ENCODE results near the gene RAD52.
"Not testable (repeated sequence)": the region's sequence is repeated elsewhere in the genome, so short reads cannot be mapped to it uniquely, and the experiment has no call there.

RAD52 gene

GRCh38 chr12:966724-967123, 17.2 kb upstream of the RAD52 start:
- peak; percentile 17 for DNase-seq

GRCh38 chr12:958588-959123, 9.2 kb upstream of the RAD52 start:
- DNase-seq = no peak

GRCh38 chr12:955939-956338, 6.4 kb upstream of the RAD52 start:
- DNase-seq = no peak

DNA sequence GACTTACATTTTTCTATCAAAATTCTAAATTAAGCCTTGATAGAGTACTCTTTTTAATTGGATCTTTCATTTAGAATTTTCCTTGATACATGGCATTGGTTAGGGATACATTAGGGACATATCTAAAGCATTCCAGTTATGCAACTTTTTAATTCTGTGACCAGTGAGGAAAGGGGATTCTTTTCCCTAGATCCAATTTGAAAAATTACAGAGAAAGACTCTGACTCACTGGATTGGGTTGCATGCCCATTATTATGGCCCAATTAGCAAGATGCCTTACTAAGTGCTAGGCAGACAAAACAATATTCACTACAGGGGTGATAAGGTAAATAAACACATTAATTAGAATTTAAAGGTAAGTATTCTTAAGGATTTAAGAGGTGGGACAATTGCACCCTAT, 5.2 kb upstream of the RAD52 start:
- no peak for DNase-seq

DNA sequence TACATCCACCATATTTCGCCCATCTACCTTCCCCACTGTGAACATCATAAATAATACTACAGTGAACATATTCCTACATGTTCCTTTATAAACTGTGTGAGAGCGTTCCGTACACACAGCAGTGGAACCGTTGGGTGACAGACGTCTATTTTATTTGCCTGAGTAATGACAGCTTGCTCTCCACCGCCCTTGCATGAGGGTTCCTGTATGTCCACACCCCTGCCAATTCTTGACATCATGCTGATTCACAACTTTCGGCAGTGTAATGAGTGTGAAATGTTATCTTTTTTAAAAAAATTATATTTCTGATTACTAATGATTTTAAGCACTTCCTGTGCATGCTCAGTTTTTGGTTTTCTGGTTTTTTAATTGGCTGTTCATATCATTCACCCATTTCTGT, 4.3 kb upstream of the RAD52 start:
- DNase-seq = no peak

- no peak for DNase-seq
Measured at GRCh38 chr12:951176-951575, 1.7 kb upstream of the RAD52 start.

GRCh38 chr12:948238-948637, 1.3 kb downstream of the RAD52 start:
- DNase-seq = no peak

- DNase-seq = no peak
Measured at GRCh38 chr12:946631-947030, 2.9 kb downstream of the RAD52 start.

GRCh38 chr12:946212-946611, 3.3 kb downstream of the RAD52 start:
- DNase-seq = no peak

GRCh38 chr12:944211-944610, 5.3 kb downstream of the RAD52 start:
- no peak for DNase-seq

GRCh38 chr12:943051-943450, 6.4 kb downstream of the RAD52 start:
- DNase-seq = no peak

DNA sequence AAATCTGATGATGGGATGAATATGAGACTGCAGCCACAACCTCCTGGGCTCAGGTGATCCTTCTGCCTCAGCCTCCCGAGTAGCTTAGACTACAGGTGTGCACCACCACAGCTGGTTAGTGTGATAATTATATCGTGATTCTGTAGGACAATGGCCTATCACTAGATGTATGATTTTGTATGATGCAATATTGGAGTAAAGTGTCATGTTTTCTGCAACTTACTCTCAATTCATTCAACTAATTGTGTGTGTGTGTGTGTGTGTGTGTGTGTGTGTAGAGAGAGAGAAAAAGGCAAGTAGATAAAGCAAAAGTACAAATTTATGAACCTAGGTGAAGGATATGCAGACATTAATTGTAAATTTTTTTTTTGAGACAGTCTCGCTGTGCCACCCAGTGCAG, 10.7 kb downstream of the RAD52 start:
- DNase-seq = no peak

DNA sequence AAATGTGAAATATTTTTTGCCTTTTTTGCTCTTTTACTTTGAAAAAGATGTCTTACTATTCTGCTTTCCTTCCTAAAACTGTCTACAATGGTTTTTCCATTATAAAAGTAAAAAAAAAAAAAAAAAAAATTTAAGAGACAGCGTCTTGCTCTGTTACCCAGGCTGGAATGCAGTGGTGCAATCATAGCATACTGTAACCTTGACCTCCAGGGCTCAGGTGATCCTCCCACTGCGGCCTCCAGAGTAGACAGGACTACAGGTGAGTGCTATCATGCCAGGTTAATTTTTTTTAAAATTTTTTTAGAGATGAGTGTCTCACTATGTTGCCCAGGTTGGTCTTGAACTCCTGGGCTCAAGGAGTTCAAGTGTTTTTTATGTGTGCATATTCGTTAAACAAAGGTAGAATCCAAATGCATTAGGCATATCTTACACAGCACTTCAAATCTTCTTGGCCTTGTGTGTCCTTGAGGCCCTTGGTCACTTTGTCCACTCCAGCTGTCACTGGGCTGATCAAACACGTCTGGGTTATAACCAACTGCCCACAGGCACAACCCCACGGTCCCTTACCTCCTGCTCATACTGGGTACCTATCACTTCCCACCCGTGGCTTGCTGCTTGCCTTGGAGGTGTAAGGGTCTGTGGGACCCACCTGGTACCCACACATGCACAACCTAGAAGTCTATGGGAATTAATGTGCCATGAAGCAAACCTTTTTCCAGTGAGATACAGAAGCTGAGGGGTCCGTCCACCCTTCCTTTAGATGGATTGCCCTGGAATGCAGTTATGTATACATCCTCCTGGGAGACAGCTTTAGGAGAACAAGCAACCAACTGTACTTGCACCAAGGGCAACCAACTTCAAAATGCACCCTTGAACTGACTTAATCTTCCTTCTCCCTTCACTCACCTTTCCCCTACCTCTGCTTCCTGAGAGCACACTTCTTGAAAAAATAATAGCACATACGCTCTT, 12.8 kb downstream of the RAD52 start:
- no peak for DNase-seq

DNA sequence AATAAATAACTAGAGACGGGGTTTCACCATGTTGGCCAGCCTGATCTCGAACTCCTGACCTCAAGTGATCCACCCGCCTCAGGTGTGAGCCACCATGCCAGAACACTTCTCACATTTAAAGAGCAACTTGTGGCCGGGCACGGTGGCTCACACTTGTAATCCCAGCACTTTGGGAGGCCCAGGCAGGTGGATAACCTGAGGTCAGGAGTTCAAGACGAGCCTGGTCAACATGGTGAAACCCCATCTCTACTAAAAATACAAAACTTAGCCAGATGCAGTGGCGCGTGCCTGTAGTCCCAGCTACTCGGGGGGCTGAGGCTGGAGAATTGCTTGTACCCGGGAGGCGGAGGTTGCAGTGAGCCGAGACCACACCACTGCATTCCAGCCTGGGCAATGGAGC, 13.6 kb downstream of the RAD52 start:
- not testable (repeated sequence) for DNase-seq

GRCh38 chr12:931591-931990, 17.9 kb downstream of the RAD52 start:
- no peak for DNase-seq

- no peak for DNase-seq
Measured at GRCh38 chr12:931060-931459, 18.4 kb downstream of the RAD52 start.

GRCh38 chr12:926641-927040, 22.9 kb downstream of the RAD52 start:
- DNase-seq = no peak

GRCh38 chr12:922285-922684, 27.2 kb downstream of the RAD52 start:
- DNase-seq = no peak

DNA sequence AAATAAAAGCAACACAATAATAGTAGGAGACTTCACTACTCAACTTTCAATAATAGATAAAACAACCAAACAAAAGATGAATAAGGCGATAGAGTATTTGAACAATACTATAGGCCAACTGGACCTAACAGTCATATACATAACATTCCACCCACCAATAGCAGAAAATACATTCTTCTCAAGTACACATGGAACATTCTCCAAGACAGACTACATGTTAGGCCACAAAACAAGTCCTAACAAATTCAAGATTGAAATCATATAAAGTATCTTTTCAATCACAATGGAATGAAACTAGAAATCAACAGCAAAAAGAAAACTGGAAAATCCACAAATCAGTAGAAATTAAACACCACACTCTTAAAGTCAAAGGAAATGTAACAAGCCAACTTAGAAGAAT, 28.8 kb downstream of the RAD52 start:
- DNase-seq = no peak

GRCh38 chr12:916712-917445, 32.6 kb downstream of the RAD52 start:
- no peak for DNase-seq

DNA sequence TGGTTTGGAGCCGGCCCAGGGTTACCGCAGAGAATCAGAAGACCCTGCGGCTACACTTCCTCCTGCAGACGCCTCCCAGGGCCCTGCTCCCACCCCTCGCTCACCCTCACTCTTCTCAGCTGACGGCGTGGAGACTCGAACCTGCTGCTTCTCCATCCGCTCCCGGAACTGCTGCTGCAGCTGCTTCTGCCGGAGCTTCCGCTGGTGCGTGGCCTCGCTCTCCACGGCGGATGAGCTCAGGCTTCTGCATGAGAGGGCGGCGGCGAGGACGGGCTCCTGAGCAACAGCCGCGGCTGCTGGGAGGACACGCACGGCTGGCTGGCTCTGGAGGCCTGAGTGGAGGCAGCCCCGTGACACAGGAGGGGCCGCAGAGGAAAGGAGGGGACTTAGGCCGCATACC, 33.3 kb downstream of the RAD52 start:
- no peak for DNase-seq

GRCh38 chr12:915090-915489, 34.4 kb downstream of the RAD52 start:
- DNase-seq = no peak

GRCh38 chr12:913919-914698, 35.4 kb downstream of the RAD52 start:
- DNase-seq = no peak

Measured in SIG-M5 (cell line).